Mesodermal cell (in vitro differentiated cells): ENCODE measurements around the gene DDX3X.
"Not testable (repeated sequence)": the region's sequence is repeated elsewhere in the genome, so short reads cannot be mapped to it uniquely, and the experiment has no call there.

Experiments
- H3K27ac ChIP-seq: 2 replicates; pipeline ENCODE4 v1.7.0; 2013; ENCODE audit warnings: mild to moderate bottlenecking, low read depth, low read length, moderate library complexity; ENCODE audit not compliant: severe bottlenecking
- H3K36me3 ChIP-seq: 2 replicates; pipeline ENCODE4 v1.7.1; 2013; ENCODE audit warnings: mild to moderate bottlenecking, low read length, moderate library complexity; ENCODE audit not compliant: control insufficient read depth, insufficient read depth
- H3K4me1 ChIP-seq: one replicate; pipeline ENCODE4 v1.7.1; 2013; ENCODE audit warnings: mild to moderate bottlenecking, low read length; ENCODE audit not compliant: insufficient read depth, control insufficient read depth, poor library complexity, severe bottlenecking
- H3K4me3 ChIP-seq: 2 replicates; pipeline ENCODE4 v1.7.0; 2013; ENCODE audit warnings: low read length, control low read depth, mild to moderate bottlenecking; ENCODE audit not compliant: insufficient read depth, poor library complexity, severe bottlenecking; ENCODE audit errors: extremely low read depth
- H3K9me3 ChIP-seq: 2 replicates; pipeline ENCODE4 v1.7.1; 2013; ENCODE audit warnings: mild to moderate bottlenecking, low read length, moderate library complexity; ENCODE audit not compliant: control insufficient read depth
- WGBS, 2 experiments: methylation state at CpG; one replicate each; pipeline ENCODE4 v1.1.5; 2013; ENCODE audit warnings: missing lambda C conversion rate in 2 of 2; ENCODE audit not compliant: insufficient coverage in 2 of 2; 5-methylcytosine and 5-hydroxymethylcytosine counted together

Gene DDX3X

DNA sequence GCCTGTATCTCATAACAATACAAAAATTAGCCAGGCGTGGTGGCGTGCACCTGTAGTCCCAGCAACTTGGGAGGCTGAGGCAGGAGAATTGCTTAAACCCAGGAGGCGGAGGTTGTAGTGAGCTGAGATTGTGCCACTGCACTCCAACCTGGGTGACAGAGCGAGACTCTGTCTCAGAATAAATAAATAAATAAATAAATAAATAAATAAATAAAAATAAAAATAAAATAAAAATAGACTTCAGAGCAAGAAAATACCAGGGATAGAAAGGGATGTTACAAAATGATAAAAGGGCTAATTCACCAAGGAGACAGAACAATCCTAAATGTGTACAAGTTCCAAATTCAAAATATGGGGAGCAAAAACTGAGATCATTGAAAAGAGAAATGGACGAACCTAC is 37.6 kb downstream of the DDX3X start:
- not testable (repeated sequence) for H3K9me3 ChIP-seq, H3K36me3 ChIP-seq, H3K4me3 ChIP-seq, H3K4me1 ChIP-seq, H3K27ac ChIP-seq
- WGBS, 2 experiments = no CpG with 5 or more reads among the region's 5 CpGs

DNA sequence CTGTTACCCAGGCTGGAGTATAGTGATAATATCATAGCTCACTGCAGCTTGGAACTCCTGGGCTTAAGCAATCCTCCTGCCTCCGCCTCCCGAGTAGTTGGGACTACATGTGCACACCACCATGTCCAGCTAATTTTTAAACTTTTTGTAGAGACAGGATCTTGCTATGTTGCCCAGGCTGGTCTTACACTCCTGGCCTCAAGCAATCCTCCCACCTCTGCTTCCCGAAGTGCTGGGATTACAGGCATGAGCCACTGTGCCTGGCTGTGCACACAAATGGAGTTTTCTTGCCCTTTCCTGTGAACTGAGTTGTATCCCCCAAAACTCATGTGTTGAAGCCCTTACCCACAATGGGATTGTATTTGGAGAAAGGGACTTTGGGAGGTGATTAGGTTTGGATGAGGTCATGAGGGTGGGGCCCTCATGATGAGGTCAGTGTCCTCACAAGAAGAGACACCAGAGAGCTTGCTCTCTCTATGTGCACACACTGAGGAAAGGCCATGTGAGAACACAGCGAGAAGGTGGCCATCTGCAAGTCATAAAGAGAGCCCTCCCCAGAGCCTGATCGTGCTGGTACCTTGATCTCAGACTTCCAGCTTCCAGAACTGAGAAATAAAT is 40.1 kb downstream of the DDX3X start:
- H3K36me3 ChIP-seq = no peaks in the 10 kb centered on the region
- no peak overlapping the region for H3K27ac ChIP-seq
- no peak overlapping the region for H3K4me3 ChIP-seq
- no peaks in the 10 kb centered on the region for H3K4me1 ChIP-seq
- 83 to 100% methylated on average over 1 to 3 of the region's 5 CpGs for WGBS, 2 experiments
- H3K9me3 ChIP-seq = no peaks in the 10 kb centered on the region

DNA sequence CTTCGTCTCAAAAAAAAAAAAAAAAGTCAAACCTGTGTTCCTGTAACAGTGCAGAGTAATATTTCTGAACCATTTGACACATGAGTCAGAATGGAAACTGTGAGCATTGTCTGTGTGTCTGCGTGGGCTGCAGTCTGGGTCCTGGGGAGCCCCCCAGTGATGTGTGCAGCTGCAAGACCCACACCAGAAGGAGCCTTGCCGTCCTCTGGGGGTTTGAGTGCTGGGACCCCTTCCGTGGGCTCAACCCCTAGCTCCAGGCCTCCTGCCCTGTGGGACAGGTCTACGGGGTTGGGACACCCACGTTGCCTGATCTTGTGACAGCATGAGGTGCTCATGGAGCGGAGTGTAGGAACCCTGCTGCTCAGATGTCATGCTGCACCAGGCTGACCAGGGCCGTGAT is 43.7 kb downstream of the DDX3X start:
- H3K36me3 ChIP-seq = no peaks in the 10 kb centered on the region
- H3K27ac ChIP-seq = no peak overlapping the region
- no peaks in the 10 kb centered on the region for H3K4me1 ChIP-seq
- no peak overlapping the region for H3K4me3 ChIP-seq
- 94 to 96% methylated on average over 3 to 7 of the region's 8 CpGs for WGBS, 2 experiments
- no peaks in the 10 kb centered on the region for H3K9me3 ChIP-seq

DNA sequence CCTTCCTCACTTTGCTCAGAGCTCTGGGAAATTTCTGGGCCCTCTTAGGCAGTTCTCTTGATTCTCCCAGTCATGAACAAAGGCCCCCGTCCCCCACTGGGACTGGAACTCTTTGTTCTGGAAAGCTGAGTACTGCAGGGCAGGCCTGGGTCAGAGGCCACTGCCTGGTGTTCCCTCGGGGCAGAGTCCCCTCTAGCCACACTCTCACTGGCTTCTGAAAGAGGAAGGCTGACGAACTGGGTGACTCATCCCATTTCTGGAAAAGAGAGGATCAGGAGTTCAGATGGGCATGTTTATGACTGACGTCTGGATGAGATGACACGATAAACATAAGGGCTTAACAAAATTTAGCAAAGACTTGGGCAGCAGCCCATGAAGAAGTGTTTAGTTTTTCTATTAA is 47.7 kb downstream of the DDX3X start:
- Histone ChIP-seq H3K4me3 (no peak overlapping the region), H3K27ac (peak overlapping the region; percentile 71), H3K4me1 (peaks cover 3% of the 10 kb centered on the region), H3K9me3 (no peaks in the 10 kb centered on the region), H3K36me3 (no peaks in the 10 kb centered on the region)
- WGBS, 2 experiments = 67% methylated on average over 2 of the region's 5 CpGs; no CpG with 5 or more reads in 1 of the 2 experiments

DNA sequence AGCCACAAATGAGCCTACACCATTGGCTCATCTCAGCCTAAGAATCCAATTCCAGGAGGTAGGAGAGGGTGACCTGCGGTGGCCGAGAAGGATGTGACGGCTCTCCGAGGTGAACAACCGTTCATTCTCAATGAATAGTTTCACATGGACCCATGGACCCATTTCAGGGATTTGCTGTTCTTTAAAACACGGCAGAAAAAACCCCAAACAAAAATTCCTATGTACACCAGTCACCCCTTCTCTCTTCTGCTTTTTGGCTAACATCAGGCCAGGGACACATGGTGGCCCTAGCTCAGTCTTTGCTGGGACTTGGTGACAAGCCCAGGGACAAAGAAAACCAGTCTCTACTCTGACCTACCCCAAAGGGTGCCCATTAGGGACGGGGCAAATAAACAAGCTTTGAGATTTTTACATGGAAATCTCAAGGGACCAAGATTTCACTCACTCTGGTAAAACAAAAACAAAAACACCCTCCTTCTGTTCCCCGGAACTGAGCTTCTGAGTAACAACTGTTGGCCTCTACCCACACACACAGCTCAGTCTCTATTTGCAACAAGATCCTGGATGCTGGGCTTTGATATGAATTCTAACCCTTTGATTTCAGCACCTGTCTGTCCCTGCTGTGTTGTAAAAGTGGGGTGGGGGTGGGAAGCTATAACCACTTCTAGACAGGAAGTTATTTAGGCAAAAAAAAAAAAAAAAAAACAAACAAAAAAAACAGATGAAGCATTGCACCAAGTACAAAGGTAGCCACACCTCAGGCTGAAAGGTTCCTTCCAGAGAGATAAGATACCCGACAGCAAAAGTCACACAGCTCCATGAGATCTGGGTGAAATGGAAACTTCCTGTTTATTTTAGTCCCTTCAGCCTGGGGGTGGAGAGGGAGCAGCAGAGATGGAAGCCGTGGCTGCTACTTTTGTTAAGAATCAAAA is 49.0 kb downstream of the DDX3X start:
- H3K4me1 ChIP-seq = peaks cover 3% of the 10 kb centered on the region
- 80 to 83% methylated on average over 1 to 2 of the region's 10 CpGs for WGBS, 2 experiments
- H3K4me3 ChIP-seq = no peak overlapping the region
- H3K9me3 ChIP-seq = no peaks in the 10 kb centered on the region
- no peaks in the 10 kb centered on the region for H3K36me3 ChIP-seq
- peak overlapping the region; percentile 45 for H3K27ac ChIP-seq

DNA sequence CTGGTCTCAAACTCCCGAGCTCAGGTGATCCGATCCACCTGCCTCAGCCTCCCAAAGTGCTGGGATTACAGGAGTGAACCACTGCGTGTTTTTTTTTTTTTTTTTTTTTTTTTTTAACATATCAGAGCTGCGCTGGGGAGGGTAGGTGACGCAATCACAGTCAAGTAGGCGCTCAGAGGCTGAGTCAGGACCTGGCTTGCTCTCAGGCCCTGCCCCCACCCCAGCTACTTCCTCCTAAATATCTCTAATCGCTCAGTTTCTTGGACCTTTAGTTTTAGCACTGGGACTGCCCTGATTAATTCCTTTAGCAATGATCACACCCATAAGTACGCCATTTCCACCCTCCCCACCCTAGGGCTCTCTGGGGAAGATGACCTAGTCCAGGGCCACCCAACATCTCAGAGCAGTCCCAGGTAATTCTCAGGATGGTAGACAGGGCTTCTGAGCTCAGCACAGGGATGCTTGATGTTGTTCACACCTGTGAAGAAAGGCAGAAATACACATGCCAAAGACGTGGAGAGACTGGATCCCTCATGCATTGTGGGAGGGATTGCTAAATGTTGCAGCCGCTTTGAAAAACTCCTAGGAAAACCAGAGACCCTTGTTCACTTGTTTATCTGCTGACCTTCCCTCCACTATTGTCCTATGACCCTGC is 50.2 kb downstream of the DDX3X start:
- Histone ChIP-seq H3K36me3 (no peaks in the 10 kb centered on the region), H3K9me3 (no peaks in the 10 kb centered on the region), H3K4me1 (peaks cover 3% of the 10 kb centered on the region), H3K27ac (no peak overlapping the region), H3K4me3 (no peak overlapping the region)
- WGBS, 2 experiments = 60 to 80% methylated on average over 1 to 2 of the region's 10 CpGs

DNA sequence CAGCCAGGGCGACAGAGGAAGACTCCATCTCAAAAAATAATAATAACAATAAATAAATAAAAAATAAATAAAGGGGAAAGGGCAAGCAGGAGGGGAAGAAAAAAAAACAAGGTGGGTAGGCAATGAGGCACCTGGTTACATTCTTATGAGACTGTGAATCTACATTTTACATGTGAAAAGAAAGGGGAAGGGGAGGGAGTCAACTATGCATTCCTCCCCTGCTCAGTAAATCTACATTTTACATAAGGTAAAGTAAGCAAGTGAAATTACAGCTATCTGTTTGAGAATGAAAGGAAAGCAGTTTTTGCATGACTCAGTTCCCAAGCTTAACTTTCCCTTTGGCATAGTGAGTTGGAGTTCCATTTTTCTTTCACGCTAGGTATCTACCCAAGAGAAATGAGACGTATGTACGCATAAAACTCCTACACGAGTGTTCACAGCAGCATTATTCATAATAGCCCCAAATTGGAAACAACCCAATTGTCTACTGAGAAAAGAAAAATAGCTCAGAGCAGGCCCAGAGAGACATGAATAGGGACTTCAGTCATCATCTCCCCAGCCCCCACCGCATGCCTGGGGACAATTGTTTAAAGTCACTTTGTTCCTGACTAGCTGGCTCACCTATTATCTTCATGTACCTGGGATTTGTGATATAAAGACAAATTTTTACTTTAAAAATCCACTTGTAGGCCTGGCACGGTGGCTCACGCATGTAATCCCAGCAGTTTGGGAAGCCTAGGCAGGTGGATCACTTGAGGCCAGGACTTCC is 52.4 kb downstream of the DDX3X start:
- Histone ChIP-seq H3K4me1 (peaks cover 3% of the 10 kb centered on the region), H3K4me3 (no peak overlapping the region), H3K9me3 (no peaks in the 10 kb centered on the region), H3K36me3 (no peaks in the 10 kb centered on the region), H3K27ac (no peak overlapping the region)
- WGBS, 2 experiments = 100% methylated on average over 1 of the region's 8 CpGs

DNA sequence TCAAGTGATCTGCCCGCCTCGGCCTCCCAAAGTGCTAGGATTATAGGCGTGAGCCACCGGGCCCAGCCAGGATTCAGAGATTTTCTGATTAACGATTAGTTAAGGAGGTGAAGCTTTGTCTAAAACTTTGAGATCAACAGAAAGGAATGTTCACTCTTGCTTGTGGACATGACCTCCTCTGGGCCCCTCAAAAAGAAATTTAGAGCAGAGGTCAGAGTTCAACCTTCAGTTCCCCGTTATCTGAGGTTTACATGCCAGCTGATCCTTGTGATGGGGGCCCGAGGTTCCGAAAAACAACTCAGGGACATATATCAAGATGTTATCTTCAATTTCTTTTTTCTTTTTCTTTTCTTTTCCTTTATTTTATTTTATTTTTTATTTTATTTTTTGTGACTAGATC is 54.6 kb downstream of the DDX3X start:
- H3K36me3 ChIP-seq = no peaks in the 10 kb centered on the region
- H3K4me3 ChIP-seq = no peak overlapping the region
- WGBS, 2 experiments = 98% methylated on average over 6 of the region's 8 CpGs; no CpG with 5 or more reads in 1 of the 2 experiments
- H3K9me3 ChIP-seq = no peaks in the 10 kb centered on the region
- H3K27ac ChIP-seq = no peak overlapping the region
- peaks cover 3% of the 10 kb centered on the region for H3K4me1 ChIP-seq

DNA sequence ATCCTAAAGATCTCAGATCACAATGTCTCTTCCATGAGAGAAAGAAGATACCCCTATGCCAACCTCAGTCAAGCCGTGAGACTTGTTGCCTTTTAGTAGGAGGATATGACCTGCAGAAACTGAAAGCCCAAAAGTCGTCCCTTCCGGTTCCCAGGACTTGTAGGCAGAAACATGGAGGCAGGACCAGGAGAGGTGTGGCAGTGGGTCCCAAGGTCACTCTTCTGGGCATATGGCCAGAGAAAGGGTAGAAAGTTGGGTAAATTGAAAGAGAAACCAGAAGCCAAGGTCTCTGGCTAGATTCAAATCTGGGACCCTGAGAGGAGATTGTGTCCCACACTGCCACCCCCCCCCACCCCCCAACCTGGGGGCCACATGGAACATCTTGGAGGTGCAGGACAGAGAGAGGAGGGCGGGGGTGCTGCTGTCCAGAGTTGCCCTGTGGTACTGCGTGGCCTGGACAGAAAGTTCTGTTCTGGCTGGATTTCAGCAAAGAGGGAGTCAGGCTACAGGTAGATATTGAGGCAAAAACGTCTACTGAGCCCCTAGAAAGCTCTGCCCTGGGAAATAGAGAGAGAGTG is 55.4 kb downstream of the DDX3X start:
- H3K9me3 ChIP-seq = no peaks in the 10 kb centered on the region
- no peak overlapping the region for H3K4me3 ChIP-seq
- no peaks in the 10 kb centered on the region for H3K36me3 ChIP-seq
- WGBS, 2 experiments = 89 to 93% methylated on average over 3 to 5 of the region's 6 CpGs
- no peaks in the 10 kb centered on the region for H3K4me1 ChIP-seq
- no peak overlapping the region for H3K27ac ChIP-seq

DNA sequence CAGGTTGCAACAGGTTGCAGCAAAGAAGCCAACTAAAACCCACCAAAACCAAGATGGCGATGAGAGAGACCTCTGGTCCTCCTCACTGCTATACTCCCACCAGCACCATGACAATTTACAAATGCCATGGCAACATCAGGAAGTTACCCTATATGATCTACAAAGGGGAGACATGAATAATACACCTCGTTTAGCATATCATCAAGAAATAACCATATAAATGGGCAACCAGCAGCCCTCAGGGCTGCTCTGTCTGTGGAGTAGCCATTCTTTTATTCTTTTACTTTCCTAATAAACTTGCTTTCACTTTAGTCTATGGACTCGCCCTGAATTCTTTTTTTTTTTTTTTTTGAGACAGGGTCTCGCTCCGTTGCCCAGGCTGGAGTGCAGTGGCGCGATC is 56.6 kb downstream of the DDX3X start:
- H3K4me3 ChIP-seq, H3K4me1 ChIP-seq, H3K9me3 ChIP-seq, H3K27ac ChIP-seq, H3K36me3 ChIP-seq: not testable (repeated sequence)
- 87% methylated on average over 3 of the region's 7 CpGs; no CpG with 5 or more reads in 1 of the 2 experiments for WGBS, 2 experiments
